PFSK-1 (cell line): ENCODE data around the gene TRPV5.

Experiments
- FOXP2 ChIP-seq: optimal IDR thresholded peaks from 2 replicates; pipeline ENCODE3; 2011; ENCODE audit warnings: borderline replicate concordance, control low read depth, inconsistent platforms; ENCODE audit not compliant: insufficient read depth; ENCODE audit errors: extremely low read length, extremely low read depth
- POLR2AphosphoS5 ChIP-seq: IDR thresholded peaks from 2 replicates; pipeline ENCODE4 v1.6.1; 2012; ENCODE audit warnings: low read depth, mild to moderate bottlenecking, control low read depth, low read length, moderate library complexity
- SIN3A ChIP-seq: IDR thresholded peaks from 2 replicates; pipeline ENCODE4 v1.6.1; 2012; ENCODE audit warnings: mild to moderate bottlenecking, low read length, moderate library complexity, borderline replicate concordance; ENCODE audit not compliant: insufficient read depth
- TAF1 ChIP-seq: IDR thresholded peaks from 2 replicates; pipeline ENCODE4 v1.6.1; 2012; ENCODE audit warnings: low read length, control low read depth, borderline replicate concordance; ENCODE audit not compliant: insufficient read depth
- TF ChIP-seq, protein P1 (sequence below), 2 experiments: IDR thresholded peaks; 2 replicates each; pipeline versions ENCODE4 v1.6.1 to v1.8.0; 2011 to 2012; ENCODE audit warnings: low read depth in 2 of 2, low read length in 2 of 2, control low read depth in 1 of 2, inconsistent platforms in 1 of 2, mild to moderate bottlenecking in 1 of 2, moderate library complexity in 1 of 2; ENCODE audit not compliant: insufficient read depth in 1 of 2

DNA sequence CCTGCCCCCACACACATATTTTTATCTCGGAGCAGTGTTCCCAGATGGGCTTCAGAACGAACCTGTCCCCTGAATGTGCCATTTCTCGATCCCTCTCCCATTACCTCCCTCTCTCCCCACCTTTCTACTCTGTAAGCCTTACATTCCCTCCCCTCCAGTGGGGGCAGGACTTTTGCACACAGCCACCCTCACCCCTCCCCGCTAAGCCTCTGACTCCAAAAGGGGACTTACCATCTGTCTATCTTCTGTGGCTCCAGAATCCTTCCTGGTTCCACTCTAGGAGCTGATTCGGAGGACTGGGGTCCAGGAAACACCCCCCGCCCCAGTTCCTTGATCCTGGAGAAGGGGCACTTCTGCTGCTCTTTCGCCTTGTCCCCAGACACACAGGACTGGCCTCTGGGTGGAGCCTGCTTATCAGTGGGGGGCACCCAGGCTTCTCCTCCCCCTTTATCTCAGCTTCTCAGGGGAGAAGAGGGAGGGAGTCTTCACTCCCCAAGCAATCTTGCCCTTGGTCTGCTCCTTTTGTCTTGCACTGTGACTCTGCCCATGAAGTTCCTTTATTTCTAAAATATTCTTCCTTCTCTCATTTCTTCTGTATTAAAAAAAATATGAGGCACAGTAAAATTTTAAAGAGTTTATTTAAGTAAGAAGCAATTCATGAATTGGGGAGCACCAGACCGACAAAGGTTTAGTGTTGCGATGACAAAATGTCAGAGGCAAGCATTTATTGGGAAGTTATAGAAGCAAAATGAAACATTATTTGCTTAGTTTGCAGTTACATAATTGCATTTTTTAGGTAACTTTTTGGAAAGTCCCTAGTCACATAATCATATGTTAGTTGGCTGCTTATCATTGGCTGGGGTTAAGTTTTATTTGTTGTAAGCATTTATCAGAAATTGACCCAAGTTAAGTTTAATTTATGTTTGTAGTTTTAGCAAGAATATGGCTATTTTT, 28.7 kb upstream of the TRPV5 start, which contains the start of gene KEL:
- TF ChIP-seq POLR2AphosphoS5 (no peak), SIN3A (no peak), TAF1 (no peak), FOXP2 (no peak)
- TF ChIP-seq, protein P1, sequence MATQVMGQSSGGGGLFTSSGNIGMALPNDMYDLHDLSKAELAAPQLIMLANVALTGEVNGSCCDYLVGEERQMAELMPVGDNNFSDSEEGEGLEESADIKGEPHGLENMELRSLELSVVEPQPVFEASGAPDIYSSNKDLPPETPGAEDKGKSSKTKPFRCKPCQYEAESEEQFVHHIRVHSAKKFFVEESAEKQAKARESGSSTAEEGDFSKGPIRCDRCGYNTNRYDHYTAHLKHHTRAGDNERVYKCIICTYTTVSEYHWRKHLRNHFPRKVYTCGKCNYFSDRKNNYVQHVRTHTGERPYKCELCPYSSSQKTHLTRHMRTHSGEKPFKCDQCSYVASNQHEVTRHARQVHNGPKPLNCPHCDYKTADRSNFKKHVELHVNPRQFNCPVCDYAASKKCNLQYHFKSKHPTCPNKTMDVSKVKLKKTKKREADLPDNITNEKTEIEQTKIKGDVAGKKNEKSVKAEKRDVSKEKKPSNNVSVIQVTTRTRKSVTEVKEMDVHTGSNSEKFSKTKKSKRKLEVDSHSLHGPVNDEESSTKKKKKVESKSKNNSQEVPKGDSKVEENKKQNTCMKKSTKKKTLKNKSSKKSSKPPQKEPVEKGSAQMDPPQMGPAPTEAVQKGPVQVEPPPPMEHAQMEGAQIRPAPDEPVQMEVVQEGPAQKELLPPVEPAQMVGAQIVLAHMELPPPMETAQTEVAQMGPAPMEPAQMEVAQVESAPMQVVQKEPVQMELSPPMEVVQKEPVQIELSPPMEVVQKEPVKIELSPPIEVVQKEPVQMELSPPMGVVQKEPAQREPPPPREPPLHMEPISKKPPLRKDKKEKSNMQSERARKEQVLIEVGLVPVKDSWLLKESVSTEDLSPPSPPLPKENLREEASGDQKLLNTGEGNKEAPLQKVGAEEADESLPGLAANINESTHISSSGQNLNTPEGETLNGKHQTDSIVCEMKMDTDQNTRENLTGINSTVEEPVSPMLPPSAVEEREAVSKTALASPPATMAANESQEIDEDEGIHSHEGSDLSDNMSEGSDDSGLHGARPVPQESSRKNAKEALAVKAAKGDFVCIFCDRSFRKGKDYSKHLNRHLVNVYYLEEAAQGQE (IDR thresholded peaks at IDR 0.05; ENCODE audit: insufficient read depth in 1 of 2, low read depth in 2 of 2, low read length in 2 of 2) = no peak
